GM21717 (cell line): ENCODE measurements around the gene BSN.
"Not testable (repeated sequence)": the region's sequence is repeated elsewhere in the genome, so short reads cannot be mapped to it uniquely, and the experiment has no call there.

ENCODE experiments used
- ATAC-seq: cut with Tn5 transposase; IDR thresholded peaks from one replicate; pipeline ENCODE4 v1.9.1; 2021; ENCODE audit warnings: mild to moderate bottlenecking, moderate library complexity; ENCODE audit not compliant: unreplicated experiment

BSN gene

DNA sequence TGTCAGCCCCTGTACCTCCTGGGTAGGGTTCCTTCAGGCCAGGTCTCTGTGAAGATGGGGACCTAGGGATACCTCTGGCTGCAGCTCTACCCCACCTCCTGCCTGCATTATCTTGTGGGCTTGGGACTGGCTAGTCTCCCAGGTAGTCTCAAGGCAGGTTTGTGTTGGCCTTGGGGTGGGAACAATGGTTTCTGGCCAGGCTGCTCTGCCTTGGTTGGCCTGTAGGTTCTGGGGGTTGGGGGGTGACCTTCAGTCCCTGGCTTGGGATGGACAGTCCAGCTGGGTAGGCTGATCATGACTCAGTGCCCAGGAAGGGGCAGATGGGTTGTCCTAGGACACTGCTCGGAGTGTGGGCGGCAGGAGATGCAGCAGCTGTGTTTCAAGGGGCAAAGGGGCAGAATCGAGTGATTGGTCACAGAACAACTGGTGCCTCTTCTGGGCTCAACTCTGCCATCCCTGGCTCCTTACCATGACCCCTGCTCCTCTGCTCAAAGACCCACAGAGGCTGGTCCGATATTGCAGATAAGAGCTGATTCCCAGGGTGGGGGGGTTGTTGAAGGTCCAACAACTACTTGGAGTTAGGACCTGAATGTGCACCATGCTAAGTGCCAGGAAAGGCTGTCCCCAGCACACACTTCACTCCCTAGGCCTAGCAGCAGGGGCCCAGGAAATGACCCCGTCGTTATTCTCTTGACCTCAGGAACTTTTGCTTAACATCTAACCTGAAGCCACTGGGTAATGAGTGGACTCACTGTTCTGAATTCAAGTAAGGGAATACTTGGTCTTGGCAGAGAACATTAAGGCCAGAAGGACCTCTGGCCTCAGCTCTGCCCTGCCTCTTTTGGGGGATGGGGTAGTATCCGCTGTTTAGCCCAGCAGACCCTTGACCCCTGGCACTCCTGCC lies 18.1 kb upstream of the BSN start:
- ATAC-seq, result no peak

DNA sequence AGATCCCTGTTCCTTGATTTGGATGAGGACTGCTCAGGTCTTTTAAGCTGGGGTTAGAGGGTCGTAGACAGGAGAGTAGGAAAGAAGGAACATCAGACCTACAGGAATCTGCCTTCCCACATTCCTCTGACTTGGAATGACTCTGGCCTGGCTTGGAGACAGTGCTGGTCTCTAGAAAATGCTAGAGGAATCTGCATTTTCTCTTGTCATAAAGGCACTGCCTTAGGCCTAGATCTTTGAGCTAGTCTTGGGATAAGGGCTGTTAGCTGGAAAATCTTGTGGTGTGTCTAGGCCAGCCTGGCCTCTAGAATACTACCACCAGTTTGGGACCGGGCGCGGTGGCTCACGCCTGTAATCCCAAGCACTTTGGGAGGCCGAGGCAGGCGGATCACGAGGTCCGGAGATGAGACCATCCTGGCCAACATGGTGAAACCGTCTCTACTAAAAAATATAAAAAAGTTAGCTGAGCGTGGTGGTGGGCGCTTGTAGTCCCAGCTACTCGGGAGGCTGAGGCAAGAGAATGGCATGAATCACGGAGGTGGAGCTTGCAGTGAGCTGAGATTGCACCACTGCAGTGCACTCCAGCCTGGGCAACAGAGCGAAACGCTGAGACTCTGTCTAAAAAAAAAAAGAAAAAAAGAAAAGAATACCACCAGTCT lies 17.3 kb upstream of the BSN start:
- no peak for ATAC-seq

DNA sequence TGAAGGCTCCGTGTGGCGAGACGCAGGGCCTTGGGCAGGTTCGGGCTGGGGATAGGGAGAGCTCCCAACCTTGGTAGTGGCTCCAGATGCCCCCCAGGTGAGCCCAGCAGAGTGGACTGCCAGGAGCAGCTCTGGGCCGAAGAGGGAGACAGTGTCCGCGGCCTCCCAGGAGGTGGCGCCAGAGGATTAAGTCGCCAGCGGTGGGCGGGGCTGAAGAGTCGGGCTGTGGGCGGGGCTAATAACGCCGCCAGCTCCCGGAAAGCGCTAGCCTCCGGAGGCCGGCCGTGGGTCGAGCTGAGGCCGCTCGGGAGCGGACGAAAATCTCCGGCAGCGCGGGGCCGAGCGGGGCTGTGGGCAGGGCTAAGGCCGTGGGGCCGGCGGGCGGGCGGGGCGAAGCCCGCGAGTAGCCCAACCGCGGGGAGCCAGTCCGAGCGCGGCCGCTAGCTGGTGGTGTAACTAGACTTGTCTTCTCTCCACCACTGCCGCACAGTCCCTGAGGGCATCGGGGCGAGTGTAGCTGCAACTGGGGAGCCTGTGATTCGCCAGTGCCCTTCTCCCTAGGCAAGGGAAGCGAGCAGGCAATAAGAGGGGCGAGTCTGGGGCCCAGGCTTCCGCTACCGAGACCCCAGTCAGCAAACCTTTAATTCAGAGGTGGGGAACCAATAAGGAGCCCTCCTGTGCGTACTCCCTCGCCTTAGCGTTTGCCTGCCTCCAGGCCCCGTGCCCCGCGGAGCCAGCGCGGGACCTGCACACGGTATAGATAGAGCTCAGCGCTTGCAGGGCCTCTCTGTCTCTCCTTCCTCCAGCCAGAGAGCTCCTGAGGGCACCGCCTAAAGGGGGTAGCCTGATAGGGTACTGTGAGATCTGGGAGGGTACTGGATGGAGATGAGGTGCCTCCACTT lies 14.4 kb upstream of the BSN start:
- peak; percentile 88 for ATAC-seq

DNA sequence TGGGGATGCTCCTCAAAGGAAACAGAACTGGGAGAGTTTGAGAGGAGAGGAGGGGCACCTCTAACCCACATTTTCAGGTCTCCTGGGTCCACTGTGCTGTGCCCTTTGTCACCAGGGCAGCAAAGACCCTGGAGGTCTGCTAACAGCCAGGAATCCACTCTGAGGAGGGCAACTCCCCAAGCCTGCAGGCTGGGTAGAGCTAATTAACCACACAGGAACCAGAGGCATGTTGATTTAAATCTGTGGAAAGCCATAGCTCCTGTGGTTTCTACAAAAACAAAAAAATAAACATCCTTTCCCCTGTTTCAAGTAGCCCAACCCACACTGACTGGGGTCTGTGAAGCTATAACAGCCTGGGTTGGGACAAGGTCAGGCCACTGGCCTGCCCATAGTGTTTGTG lies 2.2 kb upstream of the BSN start:
- no peak for ATAC-seq

DNA sequence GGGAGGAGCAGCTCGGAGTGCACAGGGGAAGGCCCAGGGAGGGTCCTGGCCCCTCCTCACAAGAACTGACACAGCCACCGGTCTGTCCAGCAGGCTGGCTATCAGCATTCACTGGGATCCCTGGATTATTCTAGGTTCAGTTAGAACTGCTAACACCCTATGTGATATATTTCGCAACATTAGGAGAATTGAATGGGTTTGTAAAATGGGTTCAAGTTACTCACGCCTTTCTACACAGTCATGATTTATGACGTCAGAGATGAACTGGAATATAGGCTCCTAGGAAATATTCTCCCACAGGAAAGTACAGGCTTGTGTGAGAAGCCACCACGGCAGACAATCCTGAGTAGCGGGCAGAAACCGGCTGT lies 969 bp upstream of the BSN start:
- no peak for ATAC-seq

DNA sequence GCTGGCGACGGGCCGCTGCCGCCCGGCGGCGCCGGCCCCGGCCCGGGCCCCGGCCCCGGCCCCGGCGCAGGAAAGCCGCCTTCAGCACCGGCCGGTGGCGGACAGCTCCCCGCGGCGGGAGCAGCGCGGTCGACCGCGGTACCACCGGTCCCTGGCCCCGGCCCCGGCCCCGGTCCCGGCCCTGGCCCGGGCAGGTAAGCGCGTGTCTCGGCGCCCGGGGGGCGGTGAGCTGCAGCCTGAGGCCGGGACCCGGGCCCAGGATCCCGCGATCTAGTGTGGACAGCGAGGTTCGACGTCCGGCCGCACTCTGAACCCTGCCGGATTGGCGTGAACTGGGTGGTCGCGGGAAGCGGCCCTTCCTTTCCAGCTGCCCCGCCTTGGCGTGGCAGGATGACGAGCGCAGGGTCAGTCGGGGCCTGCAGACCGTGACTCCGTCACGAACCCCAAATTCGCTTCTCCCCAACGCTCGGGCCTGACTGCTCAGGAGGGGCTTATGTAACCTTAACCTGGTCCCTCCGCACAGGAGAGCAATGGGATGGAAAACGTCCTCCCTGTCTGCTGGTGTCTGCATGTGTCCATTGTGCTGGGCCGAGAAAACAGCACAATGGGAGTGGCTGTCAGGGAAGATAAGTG lies 472 bp downstream of the BSN start:
- ATAC-seq, result peak; percentile 10

DNA sequence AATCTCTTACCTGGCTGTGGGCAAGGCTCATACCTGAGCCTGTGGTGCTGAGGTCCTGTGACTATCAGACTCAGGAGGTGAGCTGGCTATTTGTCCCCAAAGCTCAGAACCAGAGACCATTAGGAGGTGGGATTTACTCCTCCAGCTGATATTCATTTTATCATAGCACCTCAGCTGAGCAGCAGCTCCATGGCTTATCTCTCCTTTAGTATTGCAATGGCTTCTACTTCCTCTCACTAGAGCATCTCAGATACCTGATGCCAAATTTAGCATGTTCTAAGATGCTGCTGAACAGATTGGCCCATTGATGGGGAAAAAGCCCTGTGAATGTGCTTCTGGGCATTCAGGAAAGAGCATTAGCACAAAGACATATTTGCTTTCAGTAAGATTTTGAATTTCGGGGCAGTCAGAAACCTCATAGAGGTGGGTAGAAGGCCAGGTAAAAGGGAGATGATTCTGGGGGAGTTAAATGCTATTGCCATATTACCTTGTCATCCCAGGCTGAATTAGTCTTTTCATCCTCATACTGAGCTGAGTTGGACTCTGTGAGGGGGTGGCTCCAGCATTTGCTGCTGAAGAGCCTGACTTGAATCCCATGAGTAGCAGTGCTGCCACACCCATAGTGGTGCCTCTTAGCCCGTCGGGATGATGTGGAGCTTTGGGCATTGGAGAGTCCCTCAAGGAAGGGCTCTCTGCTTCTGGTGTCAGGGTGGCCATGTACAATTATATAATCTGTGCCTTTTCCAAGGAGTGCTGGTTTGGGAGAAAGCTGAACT lies 2.4 kb downstream of the BSN start:
- no peak for ATAC-seq

DNA sequence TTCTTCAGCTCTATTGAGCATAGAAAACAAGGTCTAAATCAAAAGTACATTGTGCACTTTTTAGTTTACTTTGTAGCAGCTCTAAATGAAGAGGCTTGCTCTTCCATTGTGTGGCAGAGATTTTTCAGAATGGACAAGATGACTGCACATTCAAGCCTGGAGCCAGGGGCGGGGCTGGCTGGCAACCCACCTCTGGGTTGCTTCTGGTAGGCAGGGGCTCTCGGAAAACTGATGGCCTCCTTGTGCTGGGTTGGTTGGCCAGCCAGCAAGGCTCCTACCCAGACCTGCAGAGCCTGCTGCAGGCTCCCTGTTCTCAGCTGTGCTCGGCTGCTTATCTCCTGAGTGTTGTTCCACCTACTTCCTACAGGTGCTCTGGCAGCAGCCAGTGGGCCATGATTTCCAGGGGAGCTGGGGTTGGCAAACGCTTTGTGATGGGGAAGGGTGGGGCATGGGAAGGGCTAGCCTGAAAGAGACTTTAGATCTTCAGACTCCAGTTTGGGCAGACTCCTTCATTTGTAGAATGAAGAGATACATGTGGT lies 8.8 kb downstream of the BSN start:
- ATAC-seq, result no peak

DNA sequence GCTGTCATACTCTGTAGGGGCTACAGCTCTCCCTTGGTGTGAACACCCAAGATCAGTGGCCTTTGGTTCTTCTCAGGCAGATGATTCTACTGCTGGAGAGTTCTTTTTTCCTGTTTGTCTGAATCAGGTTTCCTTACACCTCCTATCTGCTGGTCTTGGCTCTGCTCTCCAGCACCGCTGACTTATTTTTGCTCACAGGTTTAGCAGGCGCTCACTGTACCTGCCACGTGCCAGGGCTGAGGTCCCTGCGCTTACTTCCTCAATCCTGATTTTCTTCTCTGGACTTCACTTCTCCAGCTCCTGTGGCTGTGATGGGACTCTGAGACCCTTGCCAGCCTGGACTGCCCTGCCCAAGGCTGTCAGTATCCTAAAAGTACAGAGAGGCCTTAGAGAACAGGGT lies 9.5 kb downstream of the BSN start:
- no peak for ATAC-seq

DNA sequence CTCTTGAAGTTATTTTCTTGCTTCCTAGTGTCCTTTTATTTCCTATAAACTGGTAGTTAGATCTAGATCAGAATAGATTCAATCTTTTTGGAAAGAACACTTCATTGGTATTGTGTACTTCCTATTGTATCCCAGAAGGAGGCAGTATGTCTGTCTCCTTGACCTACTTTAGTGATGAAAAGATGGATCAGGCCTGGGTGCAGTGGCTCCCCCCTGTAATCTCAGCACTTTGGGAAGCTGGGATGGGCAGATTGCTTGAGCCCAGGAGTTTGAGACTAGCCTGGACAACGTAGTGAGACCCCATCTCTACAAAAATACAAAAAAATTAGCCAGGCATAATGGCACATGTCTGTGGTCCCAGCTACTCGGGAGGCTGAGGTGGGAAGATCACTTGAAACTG lies 12.0 kb downstream of the BSN start:
- ATAC-seq, result no peak

DNA sequence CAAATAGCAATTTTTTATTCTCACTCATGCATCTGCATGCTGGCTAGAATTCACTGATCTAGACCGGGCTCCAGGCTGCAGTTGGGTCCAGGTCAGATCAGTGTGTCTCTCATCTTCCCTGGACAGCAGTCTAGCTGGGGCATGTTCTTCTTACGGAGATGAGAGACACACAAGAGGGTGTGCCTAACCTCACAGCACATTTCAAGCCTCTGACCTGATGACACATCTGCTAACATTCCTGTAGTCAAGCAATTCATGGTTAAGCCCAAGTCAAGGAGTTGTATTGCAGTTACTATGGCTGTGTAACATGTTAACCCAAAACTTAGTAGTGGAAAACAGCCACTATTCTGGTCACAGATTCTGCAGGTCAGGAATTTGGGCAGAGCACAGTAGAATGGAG lies 13.1 kb downstream of the BSN start:
- no peak for ATAC-seq

DNA sequence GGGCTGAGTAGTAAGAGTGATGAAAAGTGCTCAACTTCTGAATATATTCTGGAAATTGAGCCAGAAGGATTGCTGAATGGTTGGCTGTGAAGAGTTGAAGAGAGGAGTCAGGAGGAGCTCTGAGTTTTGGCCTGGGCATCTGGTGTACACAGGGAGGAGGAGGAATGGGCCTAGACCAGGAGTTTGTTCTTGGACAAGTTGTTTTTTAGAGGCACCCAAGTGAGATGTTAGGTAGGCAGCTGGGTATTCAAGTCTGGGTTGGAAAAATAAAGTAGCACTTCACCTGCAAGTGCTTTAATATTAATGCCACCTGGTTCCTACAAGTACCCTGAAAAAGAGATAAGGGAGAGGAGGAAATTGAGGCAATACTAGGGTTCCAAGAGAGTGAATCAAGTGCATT lies 14.7 kb downstream of the BSN start:
- no peak for ATAC-seq

DNA sequence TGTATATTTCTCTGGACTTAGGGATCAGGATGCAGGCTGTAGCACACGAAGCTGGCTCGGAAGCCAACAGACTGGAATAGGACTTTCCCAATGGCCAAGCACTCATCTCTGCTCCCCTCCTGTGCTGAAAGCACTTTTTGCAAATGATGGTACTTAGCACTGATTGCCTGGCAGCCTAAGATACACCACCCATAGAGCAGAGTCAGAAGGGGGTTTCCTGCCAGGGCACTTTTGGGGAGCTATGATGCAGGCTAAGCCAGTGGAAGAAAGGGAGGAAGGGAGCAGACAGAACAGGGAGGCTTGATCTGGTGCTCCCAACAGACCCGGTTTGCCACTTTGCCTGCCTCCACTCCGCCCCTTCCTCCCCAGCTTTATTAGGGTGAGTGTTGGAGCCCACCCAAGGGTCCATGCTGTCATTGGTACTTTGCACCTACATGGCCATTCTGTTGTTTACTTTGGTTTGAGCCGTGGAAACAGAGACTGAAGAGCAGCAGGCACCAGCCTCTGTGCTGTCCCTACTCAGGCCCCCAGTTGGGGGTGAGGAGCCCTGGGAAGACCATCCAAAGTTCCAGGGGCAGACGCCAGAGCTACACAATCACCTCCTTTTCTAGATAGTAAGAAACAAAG lies 15.9 kb downstream of the BSN start:
- ATAC-seq, result no peak

DNA sequence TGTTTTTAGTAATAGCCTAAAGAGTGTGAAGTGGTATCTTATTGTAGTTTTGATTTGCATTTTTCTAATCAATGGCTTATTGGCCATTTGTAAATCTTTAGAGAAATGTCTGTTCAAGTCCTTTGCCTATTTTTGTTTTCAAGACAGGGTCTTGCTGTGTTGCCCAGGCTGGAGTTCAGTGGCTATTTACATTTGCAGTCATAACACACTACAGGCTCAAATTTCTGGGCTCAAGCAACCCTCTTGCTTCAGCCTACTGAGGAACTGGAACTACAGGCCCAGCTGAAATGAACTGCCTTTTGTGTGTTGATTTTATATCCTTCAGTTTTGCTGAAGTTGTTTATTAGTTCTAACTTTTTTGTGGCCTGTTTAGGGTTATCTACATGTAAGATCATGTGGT lies 27.9 kb downstream of the BSN start:
- ATAC-seq, result no peak

DNA sequence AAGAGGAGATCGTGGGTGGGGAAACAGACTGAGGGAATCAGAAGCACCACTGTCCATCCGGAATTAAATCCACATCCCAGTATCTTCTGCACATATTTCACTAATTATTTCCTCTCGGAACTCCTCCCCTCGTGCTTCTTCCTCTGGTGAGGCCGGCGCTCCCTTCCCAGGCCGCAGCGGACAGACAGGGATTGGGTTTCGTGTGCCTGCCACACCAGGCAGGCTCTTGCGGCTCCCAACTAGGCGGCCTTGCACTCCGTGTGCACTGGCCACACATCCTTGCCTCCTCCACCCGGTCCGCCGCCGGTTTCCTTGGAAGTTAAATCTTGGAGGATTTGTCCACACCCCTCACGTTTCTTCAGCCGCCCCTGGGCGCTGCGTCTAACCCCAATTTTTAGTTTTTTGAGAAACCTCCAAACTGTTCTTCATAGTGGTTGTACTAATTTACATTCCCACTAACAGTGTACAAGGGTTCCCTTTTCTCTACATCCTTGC lies 31.0 kb downstream of the BSN start:
- not testable (repeated sequence) for ATAC-seq

DNA sequence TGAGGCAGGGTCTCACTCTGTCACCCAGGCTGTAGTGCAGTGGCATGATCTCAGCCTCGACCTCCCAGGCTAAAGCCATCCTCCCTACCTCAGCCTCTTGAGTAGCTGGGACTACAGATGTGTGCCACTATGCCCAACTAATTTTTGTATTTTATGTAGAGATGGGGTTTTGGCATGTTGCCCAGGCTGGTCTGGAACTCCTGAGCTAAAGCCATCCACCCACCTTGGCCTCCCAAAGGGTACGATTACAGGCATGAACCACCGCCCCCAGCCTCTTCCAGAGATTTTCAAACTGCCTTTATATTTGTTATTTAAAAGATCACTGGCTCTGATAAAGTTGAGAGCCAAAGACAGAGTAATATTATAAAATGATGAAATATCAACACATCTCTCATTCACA lies 37.3 kb downstream of the BSN start:
- no peak for ATAC-seq

DNA sequence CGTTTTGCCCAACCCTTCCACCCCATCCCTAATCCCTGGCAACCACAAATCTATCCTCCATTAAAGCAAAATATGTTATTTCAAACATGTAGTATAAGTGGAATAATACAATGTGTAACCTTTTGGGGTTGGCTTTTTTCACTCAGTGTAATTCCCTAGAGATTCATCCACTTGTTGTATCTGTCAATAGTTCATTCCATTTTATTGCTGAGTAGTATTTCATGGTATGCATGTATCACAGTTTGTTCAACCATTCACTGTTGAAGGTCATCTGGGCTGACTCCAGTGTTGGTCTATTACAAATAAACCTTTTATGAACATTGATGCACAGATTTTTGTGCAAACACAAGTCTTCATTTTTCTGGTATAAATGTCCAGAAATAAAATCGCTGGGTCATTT lies 38.8 kb downstream of the BSN start:
- no peak for ATAC-seq

DNA sequence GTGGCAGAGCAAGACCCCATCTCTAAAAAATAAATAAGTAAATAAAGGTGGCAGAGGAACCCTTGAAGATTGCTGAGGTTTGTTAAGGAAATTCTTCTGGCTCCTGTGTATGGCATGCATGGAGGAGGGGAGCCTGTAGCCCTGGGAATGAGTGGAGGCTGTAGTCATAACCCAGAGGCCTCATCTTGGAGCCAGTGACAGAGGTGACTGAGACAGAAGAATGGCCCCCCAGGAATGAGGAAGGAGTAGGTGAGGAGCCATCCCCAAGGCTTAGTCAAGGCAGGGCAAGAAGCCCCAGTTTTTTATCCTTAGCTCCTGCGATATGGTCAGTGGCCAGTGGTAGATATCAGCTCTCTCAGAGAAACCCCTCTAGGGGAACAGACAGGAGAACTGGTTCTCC lies 46.5 kb downstream of the BSN start:
- no peak for ATAC-seq

DNA sequence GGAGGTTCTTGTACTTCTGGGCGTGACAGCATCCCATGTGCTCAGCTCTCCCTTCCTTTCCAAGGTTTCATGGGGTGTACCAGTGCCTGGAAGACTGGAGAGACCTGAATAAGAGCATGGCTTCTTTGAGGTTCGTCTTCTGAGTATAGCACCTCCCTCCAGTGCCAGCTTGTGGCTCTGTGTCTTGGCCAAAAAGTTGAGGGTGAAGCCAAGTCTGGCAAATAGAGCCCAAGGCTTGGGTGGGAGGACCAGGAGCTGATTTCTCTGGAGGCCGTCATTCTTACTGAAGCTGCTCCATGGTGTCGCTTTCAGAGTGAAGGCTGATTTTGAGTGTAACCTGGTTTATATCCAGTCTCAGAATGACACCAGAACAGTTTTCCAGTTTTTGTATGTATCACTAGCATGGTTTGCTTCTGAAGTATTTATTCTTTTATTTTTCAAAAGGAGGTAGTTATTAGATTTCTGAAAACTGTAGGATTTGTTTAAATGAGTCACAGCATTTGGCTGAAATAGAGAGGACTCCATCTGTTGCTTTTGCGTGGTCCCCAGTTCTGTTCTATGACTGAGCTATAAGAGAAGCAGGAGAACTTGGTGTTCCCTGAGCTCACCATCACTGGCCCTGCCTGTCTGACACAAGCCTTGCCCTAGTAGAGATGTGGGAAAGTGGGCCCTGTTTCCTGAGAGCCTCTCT lies 47.2 kb downstream of the BSN start:
- no peak for ATAC-seq
